NCI-H2107 (cell line): ENCODE data around the gene RELL2.

Experiments used
- DNase-seq: peaks from one replicate; lab custom pipeline; 2025; lab: John Stamatoyannopoulos, UW

RELL2 gene

DNA sequence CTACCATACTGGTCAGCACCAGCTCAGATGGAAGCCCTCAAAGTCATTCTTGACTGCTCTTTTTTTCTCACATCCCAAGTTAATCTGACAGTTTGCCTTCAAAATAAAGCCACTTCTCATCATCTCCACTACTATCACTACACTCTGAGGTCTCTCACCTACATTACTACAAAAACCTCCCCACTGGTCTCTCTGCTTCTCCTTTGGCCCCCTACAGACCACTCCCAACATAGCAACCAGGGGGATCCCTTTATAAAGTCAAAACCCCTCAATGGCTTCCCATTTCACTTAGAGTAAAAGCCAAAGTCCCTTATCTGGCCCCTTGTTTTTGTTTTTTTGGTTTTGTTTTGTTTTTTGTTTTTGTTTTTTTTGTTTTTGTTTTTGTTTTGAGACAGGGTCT is 40.6 kb downstream of the RELL2 start:
- DNase-seq: no peak

DNA sequence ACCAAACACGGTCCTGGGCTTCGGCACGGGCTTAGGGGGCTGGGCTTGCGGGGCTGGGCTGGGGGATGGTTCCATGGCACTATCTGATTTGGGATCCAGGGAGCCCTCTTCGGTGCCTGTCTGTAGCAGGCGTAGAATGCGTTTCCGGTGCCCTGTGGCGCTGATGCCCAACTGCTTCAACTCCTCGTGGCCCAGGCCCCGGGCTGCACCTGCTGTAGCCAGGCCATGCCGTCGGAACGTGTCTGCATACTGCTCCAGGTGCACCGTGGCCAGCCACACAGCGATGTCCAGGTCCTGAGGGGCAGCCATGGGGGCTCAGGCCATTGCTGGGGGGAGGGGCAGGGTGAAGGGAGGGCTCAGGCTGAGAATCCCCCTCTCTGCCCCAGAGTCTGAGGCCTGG is 43.4 kb downstream of the RELL2 start:
- no peak for DNase-seq

DNA sequence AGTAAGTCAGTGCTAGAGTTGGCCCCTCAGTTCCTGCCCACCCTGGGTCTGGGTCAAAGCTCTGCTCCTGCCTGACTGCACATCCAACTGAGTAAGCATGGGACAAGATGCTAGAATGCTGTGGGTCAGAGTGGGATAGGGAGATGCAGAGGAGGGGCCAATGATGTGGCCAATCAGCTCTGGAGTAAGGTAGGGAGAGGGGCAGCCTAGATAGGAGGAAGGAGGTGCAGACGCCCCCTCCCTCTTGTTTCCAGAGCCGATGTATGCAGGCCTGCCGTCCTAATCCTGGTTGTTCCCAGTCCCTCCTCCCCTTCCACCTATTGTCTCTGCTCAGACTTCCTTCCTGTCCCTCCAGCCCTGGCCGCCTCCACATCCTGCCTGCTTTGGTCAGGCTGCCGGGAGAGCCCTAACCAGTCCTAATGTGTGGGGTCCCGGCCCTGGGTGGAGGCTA is 44.0 kb downstream of the RELL2 start:
- DNase-seq: no peak

DNA sequence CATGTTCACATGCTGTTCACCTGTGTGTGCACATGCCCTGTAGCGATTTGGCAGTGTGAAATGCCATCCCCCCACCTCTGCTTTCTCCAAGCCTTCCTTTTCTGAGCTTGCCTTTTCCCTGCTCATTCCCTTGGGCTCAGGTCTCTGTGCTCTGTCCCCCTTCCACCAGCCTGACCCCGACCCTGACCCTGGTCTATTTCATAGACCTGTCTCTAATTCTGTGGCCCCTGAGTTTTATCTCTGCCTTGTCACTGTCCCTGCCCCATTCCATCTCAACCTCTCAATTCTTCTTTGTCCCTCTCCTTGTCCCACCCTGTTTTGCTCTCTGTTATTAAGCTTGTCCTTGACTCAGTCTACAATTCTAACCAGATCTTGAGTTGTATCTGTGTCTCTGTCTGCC is 44.5 kb downstream of the RELL2 start:
- no peak for DNase-seq

DNA sequence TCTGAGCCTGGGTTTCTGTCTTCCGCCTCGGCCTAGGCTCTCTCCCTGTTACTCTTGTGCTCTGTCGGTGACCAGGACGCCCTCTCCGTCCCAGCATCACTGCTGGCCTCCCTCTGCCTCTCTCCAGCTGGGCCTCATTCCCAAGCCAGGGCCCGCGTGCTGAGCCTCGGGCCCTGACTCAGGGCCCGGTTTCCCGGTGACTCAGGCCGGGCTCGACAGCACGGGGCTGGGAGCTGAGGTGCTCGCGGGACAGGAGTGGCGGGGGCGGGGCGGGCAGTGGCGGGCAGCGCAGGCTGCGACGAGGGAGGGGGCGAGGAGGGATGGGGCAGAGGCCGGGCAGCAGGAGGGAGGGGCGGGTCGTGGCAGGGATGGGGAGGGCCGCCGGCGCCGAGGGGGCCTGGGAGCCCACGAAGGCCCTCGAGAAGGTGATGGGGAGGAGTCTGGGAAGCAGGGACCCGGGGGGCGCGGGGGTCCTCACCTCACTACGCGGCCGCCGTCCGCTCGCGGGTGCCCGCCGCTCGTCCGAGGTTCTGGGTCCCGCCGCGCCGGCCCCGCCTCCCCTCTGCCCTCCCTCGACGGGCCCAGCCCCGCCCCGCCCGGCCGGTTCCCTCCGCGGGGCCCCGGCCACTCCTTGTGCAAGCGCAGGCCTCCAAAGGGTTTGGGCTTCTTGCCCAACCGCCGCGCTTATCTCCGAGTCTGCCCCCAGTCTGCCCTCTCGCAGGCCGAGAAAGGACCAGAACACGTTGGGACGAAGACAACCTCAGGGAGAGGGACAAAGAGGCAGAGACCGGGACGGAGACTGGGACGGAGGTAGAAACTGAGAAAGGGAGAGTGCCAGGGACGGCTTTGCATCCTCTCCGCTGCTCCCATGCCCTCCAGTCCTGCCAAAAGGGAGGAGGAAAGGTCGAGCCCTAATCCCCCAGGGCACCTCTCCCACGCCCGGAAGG is 45.2 kb downstream of the RELL2 start, which contains the start of gene ARAP3:
Gene ARAP3, minus strand, starts transcription at position 536 of the 947 bp plus-strand sequence. CDS start 1,744 bp downstream, outside the sequence.
- no peak for DNase-seq

DNA sequence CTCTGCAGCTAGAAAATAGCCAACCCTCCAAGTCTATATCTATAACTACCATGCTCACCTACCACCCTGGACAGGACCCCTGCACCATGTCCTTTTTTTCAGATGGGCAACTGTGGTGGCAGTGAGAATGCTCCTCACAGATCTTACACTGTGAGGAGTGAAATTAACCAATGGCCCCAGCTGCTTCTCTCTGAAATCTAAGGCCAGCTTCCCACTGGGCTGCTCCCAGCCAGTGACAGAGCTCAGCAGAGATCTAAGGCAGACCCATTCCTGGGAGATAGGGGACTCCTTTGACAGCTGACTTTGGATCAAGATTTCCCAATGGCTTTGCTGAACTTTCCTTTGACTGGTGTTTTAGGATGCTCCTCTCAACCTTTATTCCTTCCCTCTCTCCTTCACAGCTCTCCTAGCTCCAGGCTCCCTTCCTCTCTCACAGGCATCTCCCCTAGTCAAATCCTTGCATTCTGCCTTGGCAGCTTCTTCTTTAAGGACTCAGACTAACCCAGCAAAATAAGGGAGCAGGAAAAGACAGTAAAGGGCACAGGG is 46.9 kb downstream of the RELL2 start:
- DNase-seq: no peak

DNA sequence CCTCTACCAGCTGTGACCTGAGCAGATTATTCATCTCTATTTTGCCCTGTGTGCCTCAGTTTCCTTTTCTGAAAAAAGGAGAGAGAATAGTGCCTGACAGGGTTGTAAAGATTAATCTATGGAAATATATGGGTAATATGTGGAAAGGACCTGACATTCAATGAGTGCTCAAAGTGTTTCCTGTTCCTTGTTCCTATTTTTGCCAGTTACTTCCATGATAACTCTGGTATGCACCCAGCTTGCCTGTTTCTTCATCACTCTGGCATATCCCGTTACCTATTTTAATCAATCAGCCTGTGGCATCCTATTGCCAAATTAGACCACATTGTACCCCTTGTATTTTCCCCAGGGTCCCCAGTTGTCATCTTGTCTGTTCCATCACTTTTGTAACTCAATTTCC is 48.8 kb downstream of the RELL2 start:
- no peak for DNase-seq

DNA sequence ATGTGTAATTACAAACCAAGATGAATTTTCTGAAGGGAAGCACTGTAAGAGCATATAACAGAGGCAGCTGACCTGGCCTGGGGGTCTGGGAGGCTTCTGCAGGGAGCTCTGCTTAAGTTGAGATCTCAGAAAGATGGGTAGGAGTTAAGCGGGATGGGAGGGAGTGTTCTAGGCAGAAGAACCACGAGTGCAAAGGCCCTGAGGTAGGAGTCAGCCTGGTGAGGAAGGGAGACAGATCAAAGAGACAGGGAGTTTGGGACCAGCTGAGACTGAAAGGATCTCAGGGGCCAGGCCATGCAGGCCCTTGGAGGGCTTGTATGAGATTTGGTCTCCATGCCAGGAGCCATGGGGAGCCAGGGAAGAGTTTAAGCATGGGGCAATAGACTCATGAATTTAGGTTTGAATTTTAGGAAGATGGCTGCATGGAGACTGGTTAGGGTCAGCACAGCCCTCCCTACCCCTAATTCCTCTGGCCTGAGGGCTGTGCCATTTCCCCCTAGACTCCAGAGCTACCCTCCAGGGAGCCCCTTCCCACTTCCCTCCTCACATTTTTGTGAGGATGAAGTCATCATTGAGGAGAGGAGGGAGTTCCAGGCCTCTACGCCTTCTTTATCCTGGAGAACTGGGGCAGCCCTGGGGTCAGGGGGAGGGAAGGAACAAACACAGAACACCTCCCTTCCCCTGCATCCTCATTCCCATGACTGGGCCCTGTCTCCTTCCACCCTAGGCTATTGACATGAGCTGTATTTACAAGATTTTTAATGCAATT is 50.0 kb downstream of the RELL2 start:
- no peak for DNase-seq
